IMR-90 (cell line): ENCODE results near the gene USP40.

Source experiments
- POLR2A ChIP-seq: IDR thresholded peaks from 2 replicates; pipeline ENCODE4 v1.6.1; 2012; ENCODE audit warnings: mild to moderate bottlenecking, low read depth, low read length
- TF ChIP-seq, protein P1 (sequence below): conservative IDR thresholded peaks from 2 replicates; pipeline ENCODE4 v1.5.1; 2012; ENCODE audit warnings: mild to moderate bottlenecking, low read depth, low read length, improper control_type of control experiment
- TF ChIP-seq, protein P2 (sequence below): fragments of 150-350 bp; IDR thresholded peaks from 2 replicates; pipeline ENCODE4 v1.6.1; 2017; ENCODE audit warnings: mild to moderate bottlenecking, antibody characterized with exemption, low read length, low read depth

DNA sequence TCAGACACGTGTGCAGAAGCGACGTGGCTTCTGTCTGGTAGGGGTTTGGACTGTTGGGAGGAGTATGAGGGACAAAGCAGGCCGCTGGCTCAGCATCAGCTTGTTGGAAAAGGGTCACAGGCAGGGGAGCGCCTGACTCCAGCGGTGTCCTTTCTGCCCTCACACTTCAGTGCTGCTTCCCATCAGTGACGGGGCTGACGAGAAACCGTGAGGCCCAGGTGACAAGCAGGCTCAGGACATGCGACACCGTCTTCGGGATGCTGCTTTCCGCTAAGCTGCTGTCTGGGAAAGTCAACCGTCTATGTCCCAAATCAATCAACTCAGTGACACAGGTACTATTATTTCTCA is 90.5 kb downstream of the USP40 start:
- TF ChIP-seq, protein P1, sequence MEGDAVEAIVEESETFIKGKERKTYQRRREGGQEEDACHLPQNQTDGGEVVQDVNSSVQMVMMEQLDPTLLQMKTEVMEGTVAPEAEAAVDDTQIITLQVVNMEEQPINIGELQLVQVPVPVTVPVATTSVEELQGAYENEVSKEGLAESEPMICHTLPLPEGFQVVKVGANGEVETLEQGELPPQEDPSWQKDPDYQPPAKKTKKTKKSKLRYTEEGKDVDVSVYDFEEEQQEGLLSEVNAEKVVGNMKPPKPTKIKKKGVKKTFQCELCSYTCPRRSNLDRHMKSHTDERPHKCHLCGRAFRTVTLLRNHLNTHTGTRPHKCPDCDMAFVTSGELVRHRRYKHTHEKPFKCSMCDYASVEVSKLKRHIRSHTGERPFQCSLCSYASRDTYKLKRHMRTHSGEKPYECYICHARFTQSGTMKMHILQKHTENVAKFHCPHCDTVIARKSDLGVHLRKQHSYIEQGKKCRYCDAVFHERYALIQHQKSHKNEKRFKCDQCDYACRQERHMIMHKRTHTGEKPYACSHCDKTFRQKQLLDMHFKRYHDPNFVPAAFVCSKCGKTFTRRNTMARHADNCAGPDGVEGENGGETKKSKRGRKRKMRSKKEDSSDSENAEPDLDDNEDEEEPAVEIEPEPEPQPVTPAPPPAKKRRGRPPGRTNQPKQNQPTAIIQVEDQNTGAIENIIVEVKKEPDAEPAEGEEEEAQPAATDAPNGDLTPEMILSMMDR = no peak
- TF ChIP-seq POLR2A = no peak
- TF ChIP-seq, protein P2, sequence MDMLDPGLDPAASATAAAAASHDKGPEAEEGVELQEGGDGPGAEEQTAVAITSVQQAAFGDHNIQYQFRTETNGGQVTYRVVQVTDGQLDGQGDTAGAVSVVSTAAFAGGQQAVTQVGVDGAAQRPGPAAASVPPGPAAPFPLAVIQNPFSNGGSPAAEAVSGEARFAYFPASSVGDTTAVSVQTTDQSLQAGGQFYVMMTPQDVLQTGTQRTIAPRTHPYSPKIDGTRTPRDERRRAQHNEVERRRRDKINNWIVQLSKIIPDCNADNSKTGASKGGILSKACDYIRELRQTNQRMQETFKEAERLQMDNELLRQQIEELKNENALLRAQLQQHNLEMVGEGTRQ = no peak
